GM21737 (cell line): ENCODE data around the gene FOXJ3.

Experiments
- ATAC-seq: cut with Tn5 transposase; IDR thresholded peaks from one replicate; pipeline ENCODE4 v1.9.1; 2021; ENCODE audit warnings: mild to moderate bottlenecking, moderate library complexity; ENCODE audit not compliant: unreplicated experiment

FOXJ3 gene

GRCh38 chr1:42171679-42172266, 163.3 kb downstream of the FOXJ3 start:
- no peak for ATAC-seq

GRCh38 chr1:42170779-42171621, 164.0 kb downstream of the FOXJ3 start:
- no peak for ATAC-seq

GRCh38 chr1:42168763-42169162, 166.3 kb downstream of the FOXJ3 start:
- no peak for ATAC-seq

- ATAC-seq = no peak
These were observed 166.7 kb downstream of the FOXJ3 start for GRCh38 chr1:42168391-42168670.

GRCh38 chr1:42167611-42168390, 167.2 kb downstream of the FOXJ3 start:
- ATAC-seq = no peak

GRCh38 chr1:42165511-42166210, 169.4 kb downstream of the FOXJ3 start:
- ATAC-seq = no peak

- no peak for ATAC-seq
These were observed 170.2 kb downstream of the FOXJ3 start, which contains the start of gene GUCA2A for GRCh38 chr1:42164551-42165420. Gene GUCA2A (minus strand): TSS chr1:42164745. CDS start chr1:42164712, 33 bp downstream.

GRCh38 chr1:42163536-42164503, 171.2 kb downstream of the FOXJ3 start:
- no peak for ATAC-seq

- ATAC-seq = no peak
These were observed 171.9 kb downstream of the FOXJ3 start for GRCh38 chr1:42163114-42163513.

GRCh38 chr1:42162181-42162580, 172.9 kb downstream of the FOXJ3 start:
- no peak for ATAC-seq

- no peak for ATAC-seq
These were observed 176.8 kb downstream of the FOXJ3 start for GRCh38 chr1:42158189-42158588.

- ATAC-seq = no peak
These were observed 177.4 kb downstream of the FOXJ3 start for GRCh38 chr1:42157667-42158066.

GRCh38 chr1:42155362-42155761, 179.7 kb downstream of the FOXJ3 start:
- ATAC-seq = no peak

GRCh38 chr1:42154685-42155084, 180.3 kb downstream of the FOXJ3 start:
- no peak for ATAC-seq

- no peak for ATAC-seq
These were observed 181.4 kb downstream of the FOXJ3 start for GRCh38 chr1:42153624-42154023.

- ATAC-seq = no peak
These were observed 182.0 kb downstream of the FOXJ3 start, which contains the start of gene GUCA2B for GRCh38 chr1:42152907-42153600. Gene GUCA2B (plus strand): TSS chr1:42153410. CDS start chr1:42153451, 41 bp downstream.

- ATAC-seq = no peak
These were observed 182.9 kb downstream of the FOXJ3 start for GRCh38 chr1:42152119-42152518.

GRCh38 chr1:42150651-42151050, 184.4 kb downstream of the FOXJ3 start:
- no peak for ATAC-seq
